Right lung (tissue), 5 donors: Measurements from ENCODE around the gene BBS1. TPM values are rescaled to one million over a fixed set of nuclear protein-coding genes. Genes with fewer than 3 reads are reported as not detected.
"Not testable (repeated sequence)": the region's sequence is repeated elsewhere in the genome, so short reads cannot be mapped to it uniquely, and the experiment has no call there.

Experiments used
- DNase-seq, 2 donors: peaks; one replicate each; pipeline ENCODE4 v3.0.0-alpha.2; 2013
- polyA plus RNA-seq, 5 donors: library from polyadenylated mRNA; unstranded; fragments of 120-200 nt; gene quantifications; one replicate each; pipeline versions ENCODE4 v1.2.1 to v1.2.3, GENCODE V29; 2013; ENCODE audit warnings: inconsistent platforms in 1 of 5, low replicate concordance in 1 of 5; ENCODE audit not compliant: insufficient read length in 5 of 5, insufficient read depth in 1 of 5

BBS1 gene
- polyA plus RNA-seq, 5 donors, result 54.5 to 80.1 (median 58.5) TPM

GRCh38 chr11:66510990-66511339 lies 530 bp downstream of the BBS1 start:
- no peak for DNase-seq

GRCh38 chr11:66523611-66524010 lies 13.2 kb downstream of the BBS1 start:
- DNase-seq, result no peak

GRCh38 chr11:66524304-66525040 lies 14.0 kb downstream of the BBS1 start:
- no peak for DNase-seq

- no peak for DNase-seq
These were observed 18.6 kb downstream of the BBS1 start for GRCh38 chr11:66529069-66529468.

GRCh38 chr11:66529655-66530054 lies 19.2 kb downstream of the BBS1 start:
- no peak for DNase-seq

GRCh38 chr11:66530927-66531709 lies 20.7 kb downstream of the BBS1 start:
- DNase-seq, result no peak

- no peak for DNase-seq
These were observed 21.4 kb downstream of the BBS1 start for GRCh38 chr11:66531841-66532240.

GRCh38 chr11:66532784-66533183 lies 22.3 kb downstream of the BBS1 start:
- no peak for DNase-seq

GRCh38 chr11:66539170-66539869 lies 28.9 kb downstream of the BBS1 start:
- DNase-seq, result no peak

GRCh38 chr11:66539870-66540213 lies 29.4 kb downstream of the BBS1 start:
- DNase-seq, result no peak

- not testable (repeated sequence) for DNase-seq
These were observed 30.2 kb downstream of the BBS1 start for GRCh38 chr11:66540598-66540997.

- DNase-seq, result no peak
These were observed 31.5 kb downstream of the BBS1 start for GRCh38 chr11:66541892-66542291.

- no peak for DNase-seq
These were observed 31.9 kb downstream of the BBS1 start for GRCh38 chr11:66542362-66542761.

GRCh38 chr11:66543263-66544107 lies 33.0 kb downstream of the BBS1 start:
- peak; percentile 39 to 55 for DNase-seq

- not testable (repeated sequence) for DNase-seq
These were observed 34.5 kb downstream of the BBS1 start for GRCh38 chr11:66544952-66545351.

- peak; percentile 87 to 89 for DNase-seq
These were observed 35.4 kb downstream of the BBS1 start, which contains the start of gene ZDHHC24 for GRCh38 chr11:66545701-66546367. Gene ZDHHC24 (minus strand): TSS chr11:66546048. CDS start chr11:66546003, 45 bp downstream.

GRCh38 chr11:66546368-66546965 lies 36.0 kb downstream of the BBS1 start, which contains the start of gene ACTN3:
Gene ACTN3 (plus strand): TSS chr11:66546903. CDS start chr11:66546938, 35 bp downstream.
- DNase-seq, result no peak

GRCh38 chr11:66546966-66547661 lies 36.7 kb downstream of the BBS1 start:
- no peak for DNase-seq

- no peak for DNase-seq
These were observed 37.2 kb downstream of the BBS1 start for GRCh38 chr11:66547662-66548009.

GRCh38 chr11:66548041-66548440 lies 37.6 kb downstream of the BBS1 start:
- no peak for DNase-seq
